Vagina (tissue), 2 donors: ENCODE results near the gene DSG3. TPM values are rescaled to one million over a fixed set of nuclear protein-coding genes. Genes with fewer than 3 reads are reported as not detected.

ENCODE experiments used
- DNase-seq, 2 donors: peaks; one replicate each; pipeline ENCODE4 v3.0.0-alpha.2; 2017; ENCODE audit errors: extremely low spot score in 2 of 2
- H3K27ac ChIP-seq: fragments of 200-600 bp; sonication (generic); one replicate; pipeline ENCODE4 v1.5.1; 2019
- H3K27me3 ChIP-seq: fragments of 200-600 bp; sonication (generic); one replicate; pipeline ENCODE4 v1.5.1; 2019
- H3K36me3 ChIP-seq, 2 donors: fragments of 200-600 bp; sonication (generic); one replicate each; pipeline ENCODE4 v1.5.1; 2017 to 2019
- H3K4me1 ChIP-seq: fragments of 200-600 bp; sonication (generic); one replicate; pipeline ENCODE4 v1.5.1; 2019
- H3K4me3 ChIP-seq, 2 donors: fragments of 200-600 bp; sonication (generic); 1 replicate in 1 of 2; 2 replicates in 1 of 2; pipeline ENCODE4 v1.5.1; 2016 to 2019
- H3K9me3 ChIP-seq: fragments of 200-600 bp; sonication (generic); one replicate; pipeline ENCODE4 v1.5.1; 2019
- CTCF ChIP-seq, 3 experiments: fragments of 450-650 bp in 2 of 3; fragments of 200-600 bp in 1 of 3; sonication (generic) in 1 of 3; IDR thresholded peaks; one replicate each; pipeline ENCODE4 v1.5.1; 2017 to 2019; ENCODE audit warnings: antibody characterized with exemption in 3 of 3, mild to moderate bottlenecking in 2 of 3, moderate library complexity in 2 of 3
- POLR2A ChIP-seq, 2 donors: fragments of 450-650 bp; IDR thresholded peaks; one replicate each; pipeline ENCODE4 v1.6.1; 2017; ENCODE audit warnings: antibody characterized with exemption in 2 of 2, mild to moderate bottlenecking in 2 of 2, moderate library complexity in 2 of 2
- POLR2AphosphoS5 ChIP-seq, 2 donors: sonication (generic); formaldehyde crosslinking; IDR thresholded peaks; one replicate each; pipeline ENCODE4 v1.9.0; 2017; ENCODE audit warnings: antibody characterized with exemption in 2 of 2, mild to moderate bottlenecking in 2 of 2, low read depth in 1 of 2; ENCODE audit not compliant: insufficient read depth in 1 of 2
- intact Hi-C: fragments of 100-400 bp; cut with DNase I; formaldehyde crosslinking; loops from one replicate; pipeline ENCODE4 v1.15.1; 2023
- total RNA-seq: library from RNA; depleted of rRNA; stranded (reverse); fragments of >200 nt; gene quantifications from one replicate; pipeline ENCODE4 v1.2.3, GENCODE V29; 2016

The DSG3 gene
- total RNA-seq, 1 donor from 2014 or later = 192 TPM

GRCh38 chr18:31402026-31402373, 45.5 kb upstream of the DSG3 start:
- Histone ChIP-seq H3K27ac (no peak overlapping the region), H3K36me3 (no peaks in the 10 kb centered on the region), H3K4me3 (no peak overlapping the region), H3K27me3 (no peaks in the 10 kb centered on the region), H3K4me1 (no peaks in the 10 kb centered on the region), H3K9me3 (no peaks in the 10 kb centered on the region)
- no peak for DNase-seq
- TF ChIP-seq POLR2AphosphoS5 (IDR thresholded peaks at IDR 0.05; ENCODE audit: insufficient read depth in 1 of 2, low read depth in 1 of 2) (no peak), CTCF (IDR thresholded peaks at IDR 0.05) (no peak), POLR2A (IDR thresholded peaks at IDR 0.05) (no peak)
- intact Hi-C loops = no loop called here

GRCh38 chr18:31403409-31403808, 44.1 kb upstream of the DSG3 start:
- intact Hi-C loops = no loop called here
- H3K4me1 ChIP-seq = no peaks in the 10 kb centered on the region
- H3K36me3 ChIP-seq = no peaks in the 10 kb centered on the region
- H3K27ac ChIP-seq = no peak overlapping the region
- no peaks in the 10 kb centered on the region for H3K27me3 ChIP-seq
- no peak overlapping the region for H3K4me3 ChIP-seq
- no peaks in the 10 kb centered on the region for H3K9me3 ChIP-seq
- no peak for DNase-seq
- no peak for TF ChIP-seq POLR2AphosphoS5 (IDR thresholded peaks at IDR 0.05; ENCODE audit: insufficient read depth in 1 of 2, low read depth in 1 of 2)
- no peak for TF ChIP-seq CTCF (IDR thresholded peaks at IDR 0.05)
- TF ChIP-seq POLR2A (IDR thresholded peaks at IDR 0.05) = no peak

- no peaks in the 10 kb centered on the region for H3K4me1 ChIP-seq
- H3K36me3 ChIP-seq = no peaks in the 10 kb centered on the region
- H3K4me3 ChIP-seq = no peak overlapping the region
- H3K27ac ChIP-seq = no peak overlapping the region
- no peaks in the 10 kb centered on the region for H3K27me3 ChIP-seq
- intact Hi-C loops = no loop called here
- H3K9me3 ChIP-seq = no peaks in the 10 kb centered on the region
- DNase-seq = no peak
- TF ChIP-seq CTCF (IDR thresholded peaks at IDR 0.05) (no peak), POLR2A (IDR thresholded peaks at IDR 0.05) (no peak), POLR2AphosphoS5 (IDR thresholded peaks at IDR 0.05; ENCODE audit: insufficient read depth in 1 of 2, low read depth in 1 of 2) (no peak)
Observed at GRCh38 chr18:31407649-31408048, 39.9 kb upstream of the DSG3 start.

- no peak overlapping the region for H3K27ac ChIP-seq
- no peaks in the 10 kb centered on the region for H3K9me3 ChIP-seq
- TF ChIP-seq POLR2AphosphoS5 (IDR thresholded peaks at IDR 0.05; ENCODE audit: insufficient read depth in 1 of 2, low read depth in 1 of 2) (no peak), CTCF (IDR thresholded peaks at IDR 0.05) (no peak), POLR2A (IDR thresholded peaks at IDR 0.05) (no peak)
- no peaks in the 10 kb centered on the region for H3K36me3 ChIP-seq
- H3K4me3 ChIP-seq = no peak overlapping the region
- no peaks in the 10 kb centered on the region for H3K27me3 ChIP-seq
- intact Hi-C loops = no loop called here
- no peak for DNase-seq
- no peaks in the 10 kb centered on the region for H3K4me1 ChIP-seq
Observed at GRCh38 chr18:31409276-31409675, 38.3 kb upstream of the DSG3 start.

GRCh38 chr18:31410716-31411483, 36.6 kb upstream of the DSG3 start:
- intact Hi-C loops = no loop called here
- no peak for DNase-seq
- Histone ChIP-seq H3K36me3 (no peaks in the 10 kb centered on the region), H3K27me3 (no peaks in the 10 kb centered on the region), H3K4me1 (no peaks in the 10 kb centered on the region), H3K27ac (no peak overlapping the region), H3K4me3 (no peak overlapping the region), H3K9me3 (no peaks in the 10 kb centered on the region)
- TF ChIP-seq CTCF (IDR thresholded peaks at IDR 0.05) = no peak
- TF ChIP-seq POLR2A (IDR thresholded peaks at IDR 0.05) = no peak
- TF ChIP-seq POLR2AphosphoS5 (IDR thresholded peaks at IDR 0.05; ENCODE audit: insufficient read depth in 1 of 2, low read depth in 1 of 2) = no peak
